Liver (tissue), 3 donors: ENCODE data around the gene DDX25.

Experiments used
- ATF3 ChIP-seq: IDR thresholded peaks from 2 replicates; pipeline ENCODE4 v1.6.1; 2016; ENCODE audit warnings: antibody characterized with exemption
- CTCF ChIP-seq: fragments of 150-350 bp; IDR thresholded peaks from 2 replicates; pipeline ENCODE4 v1.5.1; 2017; ENCODE audit warnings: improper control_type of control experiment, low read depth, low read length; ENCODE audit not compliant: missing input control
- EGR1 ChIP-seq, 2 donors: IDR thresholded peaks; 2 replicates each; pipeline ENCODE4 v1.6.1; 2016 to 2018; ENCODE audit warnings: antibody characterized with exemption in 2 of 2, low read depth in 2 of 2
- MAX ChIP-seq: IDR thresholded peaks from 2 replicates; pipeline ENCODE4 v1.6.1; 2016; ENCODE audit warnings: antibody characterized with exemption
- RAD21 ChIP-seq, 2 donors: IDR thresholded peaks; 2 replicates each; pipeline ENCODE4 v1.6.1; 2016; ENCODE audit warnings: antibody characterized with exemption in 2 of 2, mild to moderate bottlenecking in 2 of 2
- REST ChIP-seq: IDR thresholded peaks from 2 replicates; pipeline ENCODE4 v1.6.1; 2016; ENCODE audit warnings: antibody characterized with exemption, mild to moderate bottlenecking
- RXRA ChIP-seq, 2 donors: IDR thresholded peaks; 2 replicates each; pipeline ENCODE4 v1.6.1; 2017 to 2018; ENCODE audit warnings: antibody characterized with exemption in 2 of 2, mild to moderate bottlenecking in 1 of 2
- SP1 ChIP-seq: IDR thresholded peaks from 2 replicates; pipeline ENCODE4 v1.6.1; 2018; ENCODE audit warnings: antibody characterized with exemption, mild to moderate bottlenecking
- TAF1 ChIP-seq: conservative IDR thresholded peaks from 2 replicates; pipeline ENCODE4 v1.6.1; 2016; ENCODE audit warnings: antibody characterized with exemption, mild to moderate bottlenecking
- YY1 ChIP-seq: IDR thresholded peaks from 2 replicates; pipeline ENCODE4 v1.6.1; 2016; ENCODE audit warnings: antibody characterized with exemption, mild to moderate bottlenecking
- ZBTB33 ChIP-seq: IDR thresholded peaks from 2 replicates; pipeline ENCODE4 v1.6.1; 2016; ENCODE audit warnings: antibody characterized with exemption
- donor health status: healthy.
- donor health status: healthy.

GRCh38 chr11:125923633-125924032, 19.3 kb downstream of the DDX25 start:
- TF ChIP-seq SP1 (no peak), RXRA (IDR thresholded peaks at IDR 0.05) (no peak), CTCF (no peak), TAF1 (no peak), REST (no peak), ATF3 (no peak), YY1 (no peak), ZBTB33 (no peak), MAX (no peak), RAD21 (IDR thresholded peaks at IDR 0.05) (no peak), EGR1 (IDR thresholded peaks at IDR 0.05; ENCODE audit: low read depth in 2 of 2) (no peak)
